ENCODE results near the gene UBXN11.

UBXN11 gene

DNA sequence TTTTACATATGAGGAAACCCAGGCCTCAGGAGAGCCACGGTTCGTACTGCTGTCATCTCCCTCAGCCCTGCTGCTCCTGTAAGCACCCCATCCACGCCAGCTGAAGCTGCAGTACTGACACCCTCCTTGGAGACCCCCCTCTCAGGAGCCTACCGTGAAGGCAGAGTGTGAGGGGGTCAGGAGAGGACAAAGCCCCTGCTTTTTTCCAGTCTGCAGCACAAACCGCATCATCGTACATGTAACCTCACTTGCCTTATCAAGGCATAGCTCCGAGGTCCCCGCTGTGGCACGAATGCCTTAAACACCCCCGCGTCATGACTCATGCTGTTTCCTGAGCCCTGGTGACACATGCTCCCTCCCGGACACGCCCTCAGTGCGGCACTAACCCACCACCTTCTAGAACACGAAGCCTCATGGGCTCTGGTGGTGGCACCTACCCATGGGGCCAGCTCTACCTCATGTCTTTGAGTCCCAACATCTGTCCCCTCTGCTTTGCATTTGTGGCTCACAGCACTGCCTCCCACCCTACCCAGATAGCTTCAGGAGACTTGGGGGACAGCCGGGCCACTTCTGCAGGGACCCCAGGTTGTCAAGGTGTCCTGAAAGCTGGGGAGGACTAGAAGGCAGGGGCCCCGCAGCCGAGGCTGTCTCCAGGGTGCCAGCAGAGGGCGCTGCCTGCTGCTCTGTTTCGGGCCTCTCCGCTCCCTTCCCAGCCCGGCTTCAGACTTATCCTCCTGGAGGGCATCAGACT, 21.7 kb downstream of the UBXN11 start:
- intact Hi-C loops (cut with DNase I; ENCODE audit: low total_unique reads) = no loop called here
- TF ChIP-seq, protein P1, sequence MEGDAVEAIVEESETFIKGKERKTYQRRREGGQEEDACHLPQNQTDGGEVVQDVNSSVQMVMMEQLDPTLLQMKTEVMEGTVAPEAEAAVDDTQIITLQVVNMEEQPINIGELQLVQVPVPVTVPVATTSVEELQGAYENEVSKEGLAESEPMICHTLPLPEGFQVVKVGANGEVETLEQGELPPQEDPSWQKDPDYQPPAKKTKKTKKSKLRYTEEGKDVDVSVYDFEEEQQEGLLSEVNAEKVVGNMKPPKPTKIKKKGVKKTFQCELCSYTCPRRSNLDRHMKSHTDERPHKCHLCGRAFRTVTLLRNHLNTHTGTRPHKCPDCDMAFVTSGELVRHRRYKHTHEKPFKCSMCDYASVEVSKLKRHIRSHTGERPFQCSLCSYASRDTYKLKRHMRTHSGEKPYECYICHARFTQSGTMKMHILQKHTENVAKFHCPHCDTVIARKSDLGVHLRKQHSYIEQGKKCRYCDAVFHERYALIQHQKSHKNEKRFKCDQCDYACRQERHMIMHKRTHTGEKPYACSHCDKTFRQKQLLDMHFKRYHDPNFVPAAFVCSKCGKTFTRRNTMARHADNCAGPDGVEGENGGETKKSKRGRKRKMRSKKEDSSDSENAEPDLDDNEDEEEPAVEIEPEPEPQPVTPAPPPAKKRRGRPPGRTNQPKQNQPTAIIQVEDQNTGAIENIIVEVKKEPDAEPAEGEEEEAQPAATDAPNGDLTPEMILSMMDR (IDR thresholded peaks at IDR 0.05) = peak; percentile 46 to 47
- no peaks in the 10 kb centered on the region for H3K27me3 ChIP-seq
- H3K36me3 ChIP-seq = no peaks in the 10 kb centered on the region
- DNase-seq = peak; percentile 87 to 88
- H3K4me1 ChIP-seq = peaks cover 0 to 51% (median 39%) of the 10 kb centered on the region in 4 donors
- H3K9me3 ChIP-seq = no peaks in the 10 kb centered on the region
- no peak overlapping the region for H3K4me3 ChIP-seq
- H3K27ac ChIP-seq = peak overlapping the region; percentile 5 to 38

DNA sequence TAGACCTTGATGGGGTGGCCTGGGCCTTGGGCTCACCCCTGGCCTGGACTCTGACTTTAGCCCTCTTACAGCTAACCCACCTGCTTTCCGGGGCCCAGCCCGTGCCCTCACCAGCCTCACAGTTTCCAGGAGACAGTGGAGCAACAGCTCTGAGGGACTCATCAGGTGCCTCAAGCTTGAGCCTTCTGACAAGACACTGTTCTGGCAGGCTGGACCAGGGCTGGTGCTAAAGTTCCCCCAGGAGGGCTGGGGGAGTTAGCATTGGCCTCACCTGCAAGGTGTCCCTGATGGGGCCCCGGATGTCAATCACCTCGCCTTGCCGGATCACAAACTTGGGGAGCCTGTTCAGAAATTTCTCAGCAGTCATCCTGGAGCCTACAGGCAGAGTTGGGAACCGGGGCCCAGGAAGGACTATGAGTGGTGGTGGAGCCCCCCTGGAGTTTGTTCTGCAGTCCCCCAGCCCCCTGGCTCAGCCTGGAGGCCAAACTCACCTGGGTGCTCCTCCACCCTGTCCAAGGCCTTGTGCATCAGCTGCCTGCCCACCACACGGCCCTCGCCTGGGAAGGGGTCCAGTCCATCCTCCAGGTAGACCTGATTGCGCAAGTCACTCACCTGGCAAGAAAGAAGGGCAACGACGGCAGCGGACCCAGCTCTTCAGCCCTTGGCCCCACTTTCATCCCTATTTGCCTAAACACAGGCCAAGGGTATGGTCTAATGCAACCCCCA, 22.4 kb downstream of the UBXN11 start:
- peaks cover 0 to 55% (median 44%) of the 10 kb centered on the region in 4 donors for H3K4me1 ChIP-seq
- peak overlapping the region; percentile 5 to 38 for H3K27ac ChIP-seq
- intact Hi-C loops (cut with DNase I; ENCODE audit: low total_unique reads) = no loop called here

DNA sequence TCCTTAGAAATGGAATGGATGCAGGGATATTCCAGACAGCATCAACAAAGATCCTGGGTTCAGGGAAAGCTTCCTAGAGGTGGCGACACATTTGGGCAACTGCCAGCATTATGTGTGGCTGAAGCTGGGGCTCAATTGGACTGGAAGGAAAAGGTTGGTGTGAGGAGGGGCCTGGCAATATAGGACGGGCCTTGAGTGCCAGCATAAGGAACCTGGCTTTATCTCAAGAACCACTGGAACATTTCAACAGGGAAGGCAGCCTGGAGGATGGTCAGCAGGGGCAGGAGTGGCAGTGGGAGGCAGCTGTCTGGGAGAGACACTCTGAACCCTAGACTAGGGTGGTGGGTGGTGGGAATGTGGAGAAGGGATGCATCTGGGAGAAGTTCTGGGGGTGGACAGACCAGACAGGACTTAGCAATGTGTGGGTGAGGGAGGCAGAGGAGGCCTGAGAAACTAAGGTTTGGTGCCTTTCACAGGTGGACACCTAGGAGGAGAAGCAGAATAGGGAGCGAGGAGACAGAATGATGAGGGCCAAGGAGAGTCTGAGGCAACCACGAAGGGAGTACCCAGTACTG, 23.1 kb downstream of the UBXN11 start:
- Histone ChIP-seq H3K4me1 (peaks cover 0 to 62% (median 51%) of the 10 kb centered on the region in 4 donors), H3K36me3 (no peaks in the 10 kb centered on the region), H3K27me3 (no peaks in the 10 kb centered on the region), H3K4me3 (no peak overlapping the region), H3K27ac (peak overlapping the region; percentile 15 to 24), H3K9me3 (no peaks in the 10 kb centered on the region)
- TF ChIP-seq, protein P1 (IDR thresholded peaks at IDR 0.05) = no peak
- intact Hi-C loops (cut with DNase I; ENCODE audit: low total_unique reads) = no loop called here
- DNase-seq = no peak

More for the DNA sequence above, 22.4 kb downstream of the UBXN11 start:
- Histone ChIP-seq H3K4me3 (no peak overlapping the region), H3K36me3 (no peaks in the 10 kb centered on the region), H3K9me3 (no peaks in the 10 kb centered on the region), H3K27me3 (no peaks in the 10 kb centered on the region)
- TF ChIP-seq, protein P1 (IDR thresholded peaks at IDR 0.05) = no peak
- peak in 1 of 2 donors; percentile 67 for DNase-seq

DNA sequence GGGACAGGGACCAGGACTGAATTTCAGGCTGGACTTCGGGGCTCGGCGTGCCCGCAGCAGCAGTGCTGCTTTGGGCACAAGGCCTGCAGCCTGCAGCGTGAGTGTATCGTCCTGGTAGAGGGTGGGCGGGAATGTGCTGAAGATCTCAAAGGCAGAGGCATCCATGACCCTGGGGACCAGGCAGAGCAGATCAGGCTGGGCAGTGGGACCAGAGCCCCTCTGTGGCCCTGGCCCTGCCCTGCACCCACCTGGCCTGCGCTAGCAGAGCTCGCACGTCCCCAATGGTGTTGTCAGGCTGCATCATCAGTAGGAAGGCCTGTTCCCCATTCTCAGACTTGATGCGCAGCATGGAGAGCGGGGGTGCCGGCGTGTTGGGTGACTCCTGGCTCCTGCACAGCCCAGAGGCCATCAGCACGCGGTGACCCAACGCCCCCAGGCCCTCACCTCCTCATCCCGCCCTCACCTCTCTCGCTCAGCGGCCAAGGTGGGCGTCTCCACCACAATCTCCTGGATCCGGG, 24.0 kb downstream of the UBXN11 start:
- no peak for DNase-seq
- Histone ChIP-seq H3K27ac (peak overlapping the region; percentile 86 to 92), H3K4me1 (peaks cover 0 to 68% (median 60%) of the 10 kb centered on the region in 4 donors)

DNA sequence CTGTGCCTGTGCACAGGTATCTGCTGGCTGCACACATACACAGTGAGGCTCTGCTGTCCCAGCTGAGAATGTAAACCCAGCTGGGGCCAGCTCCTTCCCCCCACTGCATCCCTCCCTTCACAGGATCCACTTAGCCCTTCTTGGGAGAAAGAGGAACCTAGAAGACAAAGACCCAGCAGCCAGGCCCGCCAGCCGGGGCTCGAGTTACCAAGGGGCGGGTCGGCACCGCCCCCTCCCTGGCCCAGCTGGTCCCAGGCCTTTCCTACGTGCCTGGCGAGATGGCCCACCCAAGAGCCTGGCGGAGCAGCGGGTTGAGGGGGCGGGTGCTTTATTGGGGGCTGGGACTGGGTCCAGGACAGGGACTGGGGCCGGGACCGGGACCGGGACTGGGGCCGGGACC, 24.5 kb downstream of the UBXN11 start:
- intact Hi-C loops (cut with DNase I; ENCODE audit: low total_unique reads) = no loop called here
- Histone ChIP-seq H3K4me1 (peaks cover 0 to 73% (median 61%) of the 10 kb centered on the region in 4 donors), H3K4me3 (no peak overlapping the region)

More for the DNA sequence above, 24.0 kb downstream of the UBXN11 start:
- TF ChIP-seq, protein P1 (IDR thresholded peaks at IDR 0.05) = no peak
- Histone ChIP-seq H3K27me3 (no peaks in the 10 kb centered on the region), H3K4me3 (no peak overlapping the region), H3K36me3 (no peaks in the 10 kb centered on the region), H3K9me3 (no peaks in the 10 kb centered on the region)
- intact Hi-C loops (cut with DNase I; ENCODE audit: low total_unique reads) = no loop called here

More for the DNA sequence above, 24.5 kb downstream of the UBXN11 start:
- Histone ChIP-seq H3K9me3 (no peaks in the 10 kb centered on the region), H3K27me3 (no peaks in the 10 kb centered on the region), H3K27ac (peak overlapping the region; percentile 86 to 92), H3K36me3 (no peaks in the 10 kb centered on the region)
- DNase-seq = no peak
- TF ChIP-seq, protein P1 (IDR thresholded peaks at IDR 0.05) = no peak

Measured in tibial artery (tissue), 4 donors.